Glutamatergic neuron (in vitro differentiated cells): ENCODE results near the gene SLC31A1. TPM values are rescaled to one million over a fixed set of nuclear protein-coding genes. Genes with fewer than 3 reads are reported as not detected.

Experiments used
- DNase-seq: peaks from one replicate; pipeline ENCODE4 v3.0.0; 2022
- H3K27ac Mint-ChIP-seq: one replicate; pipeline ENCODE4 v1.8.0; 2020; ENCODE audit warnings: mild to moderate bottlenecking, mixed read lengths, inconsistent platforms; ENCODE audit not compliant: unreplicated experiment
- H3K27me3 Mint-ChIP-seq: one replicate; pipeline ENCODE4 v1.8.0; 2020; ENCODE audit warnings: mild to moderate bottlenecking, moderate library complexity, mixed read lengths, inconsistent platforms; ENCODE audit not compliant: unreplicated experiment
- H3K36me3 Mint-ChIP-seq: one replicate; pipeline ENCODE4 v1.8.0; 2020; ENCODE audit warnings: mild to moderate bottlenecking, mixed read lengths, inconsistent platforms; ENCODE audit not compliant: unreplicated experiment
- H3K4me1 Mint-ChIP-seq: one replicate; pipeline ENCODE4 v1.8.0; 2020; ENCODE audit warnings: mild to moderate bottlenecking, low read depth, mixed read lengths, inconsistent platforms; ENCODE audit not compliant: unreplicated experiment
- H3K4me3 Mint-ChIP-seq: one replicate; pipeline ENCODE4 v1.8.0; 2020; ENCODE audit warnings: mild to moderate bottlenecking, mixed read lengths, inconsistent platforms; ENCODE audit not compliant: unreplicated experiment
- H3K9me3 Mint-ChIP-seq: one replicate; pipeline ENCODE4 v1.8.0; 2020; ENCODE audit warnings: mild to moderate bottlenecking, moderate library complexity, mixed read lengths, inconsistent platforms; ENCODE audit not compliant: unreplicated experiment
- CTCF ChIP-seq: fragments of 200-600 bp; sonication (generic); IDR thresholded peaks from one replicate; pipeline ENCODE4 v1.5.0; 2021; ENCODE audit not compliant: partially characterized antibody, unreplicated experiment
- total RNA-seq: library from RNA; stranded (reverse); fragmentation: NEBNext Ultra II Directional; extraction: Animal tissue kit (Norgen Biotek cat#: 25700); gene quantifications from one replicate; pipeline ENCODE4 v1.2.1, GENCODE V29; 2021; ENCODE audit not compliant: unreplicated experiment

SLC31A1 gene
- total RNA-seq, 1 donor from 2014 or later = 11.2 TPM

GRCh38 chr9:113238202-113238858, 17.0 kb downstream of the SLC31A1 start:
- Mint-ChIP-seq H3K9me3 (peaks cover 2% of the 10 kb centered on the region), H3K4me3 (no peak overlapping the region), H3K36me3 (no peaks in the 10 kb centered on the region), H3K27ac (no peak overlapping the region), H3K27me3 (no peaks in the 10 kb centered on the region), H3K4me1 (no peaks in the 10 kb centered on the region)
- DNase-seq = no peak
- no peak for TF ChIP-seq CTCF

GRCh38 chr9:113238859-113239232, 17.5 kb downstream of the SLC31A1 start:
- TF ChIP-seq CTCF = no peak
- no peaks in the 10 kb centered on the region for H3K27me3 Mint-ChIP-seq

GRCh38 chr9:113241161-113241560, 19.8 kb downstream of the SLC31A1 start:
- no peak for DNase-seq
- H3K27me3 Mint-ChIP-seq = no peaks in the 10 kb centered on the region
- no peaks in the 10 kb centered on the region for H3K4me1 Mint-ChIP-seq
- H3K27ac Mint-ChIP-seq = no peak overlapping the region
- H3K4me3 Mint-ChIP-seq = no peak overlapping the region
- no peaks in the 10 kb centered on the region for H3K9me3 Mint-ChIP-seq
- no peak for TF ChIP-seq CTCF
- no peaks in the 10 kb centered on the region for H3K36me3 Mint-ChIP-seq

More at GRCh38 chr9:113238859-113239232, 17.5 kb downstream of the SLC31A1 start:
- H3K4me3 Mint-ChIP-seq = no peak overlapping the region
- peaks cover 2% of the 10 kb centered on the region for H3K9me3 Mint-ChIP-seq
- H3K27ac Mint-ChIP-seq = no peak overlapping the region
- no peak for DNase-seq
- no peaks in the 10 kb centered on the region for H3K4me1 Mint-ChIP-seq
- no peaks in the 10 kb centered on the region for H3K36me3 Mint-ChIP-seq

- no peaks in the 10 kb centered on the region for H3K36me3 Mint-ChIP-seq
- TF ChIP-seq CTCF = no peak
- H3K27ac Mint-ChIP-seq = no peak overlapping the region
- no peaks in the 10 kb centered on the region for H3K27me3 Mint-ChIP-seq
- no peak for DNase-seq
- H3K4me1 Mint-ChIP-seq = no peaks in the 10 kb centered on the region
- H3K4me3 Mint-ChIP-seq = no peak overlapping the region
- no peaks in the 10 kb centered on the region for H3K9me3 Mint-ChIP-seq
Observed at GRCh38 chr9:113244556-113244955, 23.2 kb downstream of the SLC31A1 start.

- DNase-seq = no peak
- TF ChIP-seq CTCF = no peak
- Mint-ChIP-seq H3K4me3 (no peak overlapping the region), H3K36me3 (peaks cover 5% of the 10 kb centered on the region), H3K9me3 (no peaks in the 10 kb centered on the region), H3K27ac (no peak overlapping the region), H3K4me1 (no peaks in the 10 kb centered on the region), H3K27me3 (no peaks in the 10 kb centered on the region)
Observed at GRCh38 chr9:113245894-113246293, 24.6 kb downstream of the SLC31A1 start.
